HepG2 (cell line): ENCODE measurements around the gene DHX8. TPM values are rescaled to one million over a fixed set of nuclear protein-coding genes. Genes with fewer than 3 reads are reported as not detected.

Experiments used
- FOXJ3 ChIP-seq: sonication (generic); formaldehyde crosslinking; IDR thresholded peaks from 2 replicates; pipeline ENCODE4 v1.4.0; 2020; ENCODE audit warnings: missing genetic modification reagents, mild to moderate bottlenecking, borderline replicate concordance
- GABPA ChIP-seq, 2 experiments: IDR thresholded peaks; 2 replicates each; pipeline ENCODE4 v1.6.1; 2011 to 2016; ENCODE audit warnings: low read depth in 2 of 2, low read length in 1 of 2, missing biosample characterization in 1 of 2, missing genetic modification characterization in 1 of 2
- NR3C1 ChIP-seq: sonication (generic); formaldehyde crosslinking; IDR thresholded peaks from 2 replicates; pipeline ENCODE4 v1.4.0; 2020; ENCODE audit warnings: missing genetic modification reagents
- ZNF329 ChIP-seq: sonication (generic); formaldehyde crosslinking; IDR thresholded peaks from 2 replicates; pipeline ENCODE4 v1.9.0; 2021; ENCODE audit warnings: low read depth, mild to moderate bottlenecking, missing genetic modification reagents
- ZNF614 ChIP-seq: IDR thresholded peaks from 2 replicates; pipeline ENCODE4 v1.6.1; 2018; ENCODE audit warnings: missing biosample characterization, missing genetic modification reagents, inconsistent platforms, borderline replicate concordance
- polyA plus RNA-seq, 8 experiments: library from polyadenylated mRNA; depleted of rRNA in 3 of 8; stranded (reverse) in 7 of 8; unstranded in 1 of 8; fragments of >200 nt; fragmentation: Illumina TruSeq in 4 of 8; extraction: Trizol in 4 of 8; gene quantifications; 2 replicates each; pipeline versions ENCODE4 v1.2.1 to v1.2.3, GENCODE V29; 2011 to 2016; ENCODE audit warnings: low read depth in 4 of 8, missing spikeins in 1 of 8, mixed read lengths in 1 of 8; ENCODE audit not compliant: insufficient read depth in 1 of 8
- total RNA-seq, 5 experiments: library from RNA; depleted of rRNA; stranded (reverse); fragments of >200 nt; fragmentation: Illumina TruSeq; extraction: Trizol; gene quantifications; 2 replicates each; pipeline ENCODE4 v1.2.3, GENCODE V29; 2016; ENCODE audit warnings: low read depth in 1 of 5
- TF ChIP-seq, protein P1 (sequence below): sonication (generic); formaldehyde crosslinking; IDR thresholded peaks from 2 replicates; pipeline ENCODE4 v1.4.0; 2020; ENCODE audit warnings: mild to moderate bottlenecking, missing genetic modification reagents, borderline replicate concordance
- TF ChIP-seq, protein P2 (sequence below): sonication (generic); formaldehyde crosslinking; IDR thresholded peaks from 2 replicates; pipeline ENCODE4 v1.8.1; 2023; ENCODE audit warnings: mild to moderate bottlenecking, inconsistent platforms, moderate library complexity, missing genetic modification reagents, borderline replicate concordance
- TF ChIP-seq, protein P3 (sequence below): sonication (generic); formaldehyde crosslinking; IDR thresholded peaks from 2 replicates; pipeline ENCODE4 v1.4.0; 2020; ENCODE audit warnings: mild to moderate bottlenecking, missing genetic modification reagents

DHX8 gene
- total and polyA plus RNA-seq, 2 of the 13 experiments (the other 11 are each of a cell fraction or from before 2014, with no cell fraction given): 24.8 to 48.9 TPM

DNA sequence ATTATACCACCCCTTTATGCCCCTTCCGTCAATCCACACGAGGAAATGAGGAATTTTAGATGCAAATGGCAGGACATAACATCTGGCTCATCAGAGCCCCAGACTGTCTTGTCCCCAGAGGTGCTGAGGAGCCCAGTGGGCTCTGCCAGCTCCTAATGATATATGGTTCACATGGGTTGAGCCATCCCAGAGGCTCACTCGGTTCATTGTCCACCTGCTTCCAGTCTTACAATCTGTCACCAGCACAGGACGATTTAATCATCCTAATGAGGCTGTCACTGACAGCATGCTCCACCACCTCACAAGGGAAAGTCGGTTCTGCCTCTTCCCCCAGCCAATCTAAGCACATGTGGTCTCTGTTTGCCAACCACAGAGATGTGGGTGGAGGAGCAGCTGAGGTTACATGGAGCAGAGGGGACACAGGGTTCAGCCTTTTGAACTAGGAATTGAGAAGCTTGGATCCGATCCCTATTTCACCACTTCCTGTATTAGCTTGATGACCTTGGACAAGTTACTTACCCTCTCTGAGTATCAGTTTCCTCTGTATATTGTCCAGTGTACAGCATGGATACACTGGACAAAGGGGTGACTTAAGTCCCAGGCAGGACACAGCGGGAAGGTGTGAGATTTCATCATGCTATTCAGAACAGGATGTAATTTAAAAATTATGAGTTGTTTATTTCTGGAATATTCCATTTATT lies 27.0 kb upstream of the DHX8 start (continued):
- TF ChIP-seq ZNF329 (CRISPR knock-in tag) (no peak), GABPA (IDR thresholded peaks at IDR 0.05; ENCODE audit: low read depth, low read length) (no peak), GABPA (CRISPR knock-in tag; IDR thresholded peaks at IDR 0.05; ENCODE audit: low read depth) (peak; percentile 87), FOXJ3 (peak; percentile 97), ZNF614 (CRISPR knock-in tag) (peak; percentile 99), NR3C1 (CRISPR knock-in tag) (no peak)
- TF ChIP-seq, protein P1, sequence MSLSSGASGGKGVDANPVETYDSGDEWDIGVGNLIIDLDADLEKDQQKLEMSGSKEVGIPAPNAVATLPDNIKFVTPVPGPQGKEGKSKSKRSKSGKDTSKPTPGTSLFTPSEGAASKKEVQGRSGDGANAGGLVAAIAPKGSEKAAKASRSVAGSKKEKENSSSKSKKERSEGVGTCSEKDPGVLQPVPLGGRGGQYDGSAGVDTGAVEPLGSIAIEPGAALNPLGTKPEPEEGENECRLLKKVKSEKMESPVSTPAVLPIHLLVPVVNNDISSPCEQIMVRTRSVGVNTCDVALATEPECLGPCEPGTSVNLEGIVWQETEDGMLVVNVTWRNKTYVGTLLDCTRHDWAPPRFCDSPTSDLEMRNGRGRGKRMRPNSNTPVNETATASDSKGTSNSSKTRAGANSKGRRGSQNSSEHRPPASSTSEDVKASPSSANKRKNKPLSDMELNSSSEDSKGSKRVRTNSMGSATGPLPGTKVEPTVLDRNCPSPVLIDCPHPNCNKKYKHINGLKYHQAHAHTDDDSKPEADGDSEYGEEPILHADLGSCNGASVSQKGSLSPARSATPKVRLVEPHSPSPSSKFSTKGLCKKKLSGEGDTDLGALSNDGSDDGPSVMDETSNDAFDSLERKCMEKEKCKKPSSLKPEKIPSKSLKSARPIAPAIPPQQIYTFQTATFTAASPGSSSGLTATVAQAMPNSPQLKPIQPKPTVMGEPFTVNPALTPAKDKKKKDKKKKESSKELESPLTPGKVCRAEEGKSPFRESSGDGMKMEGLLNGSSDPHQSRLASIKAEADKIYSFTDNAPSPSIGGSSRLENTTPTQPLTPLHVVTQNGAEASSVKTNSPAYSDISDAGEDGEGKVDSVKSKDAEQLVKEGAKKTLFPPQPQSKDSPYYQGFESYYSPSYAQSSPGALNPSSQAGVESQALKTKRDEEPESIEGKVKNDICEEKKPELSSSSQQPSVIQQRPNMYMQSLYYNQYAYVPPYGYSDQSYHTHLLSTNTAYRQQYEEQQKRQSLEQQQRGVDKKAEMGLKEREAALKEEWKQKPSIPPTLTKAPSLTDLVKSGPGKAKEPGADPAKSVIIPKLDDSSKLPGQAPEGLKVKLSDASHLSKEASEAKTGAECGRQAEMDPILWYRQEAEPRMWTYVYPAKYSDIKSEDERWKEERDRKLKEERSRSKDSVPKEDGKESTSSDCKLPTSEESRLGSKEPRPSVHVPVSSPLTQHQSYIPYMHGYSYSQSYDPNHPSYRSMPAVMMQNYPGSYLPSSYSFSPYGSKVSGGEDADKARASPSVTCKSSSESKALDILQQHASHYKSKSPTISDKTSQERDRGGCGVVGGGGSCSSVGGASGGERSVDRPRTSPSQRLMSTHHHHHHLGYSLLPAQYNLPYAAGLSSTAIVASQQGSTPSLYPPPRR (CRISPR knock-in tag): peak; percentile 99
- TF ChIP-seq, protein P2, sequence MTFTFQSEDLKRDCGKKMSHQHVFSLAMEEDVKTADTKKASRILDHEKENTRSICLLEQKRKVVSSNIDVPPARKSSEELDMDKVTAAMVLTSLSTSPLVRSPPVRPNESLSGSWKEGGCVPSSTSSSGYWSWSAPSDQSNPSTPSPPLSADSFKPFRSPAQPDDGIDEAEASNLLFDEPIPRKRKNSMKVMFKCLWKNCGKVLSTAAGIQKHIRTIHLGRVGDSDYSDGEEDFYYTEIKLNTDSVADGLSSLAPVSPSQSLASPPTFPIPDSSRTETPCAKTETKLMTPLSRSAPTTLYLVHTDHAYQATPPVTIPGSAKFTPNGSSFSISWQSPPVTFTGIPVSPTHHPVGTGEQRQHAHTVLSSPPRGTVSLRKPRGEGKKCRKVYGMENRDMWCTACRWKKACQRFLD (CRISPR knock-in tag): no peak
- TF ChIP-seq, protein P3, sequence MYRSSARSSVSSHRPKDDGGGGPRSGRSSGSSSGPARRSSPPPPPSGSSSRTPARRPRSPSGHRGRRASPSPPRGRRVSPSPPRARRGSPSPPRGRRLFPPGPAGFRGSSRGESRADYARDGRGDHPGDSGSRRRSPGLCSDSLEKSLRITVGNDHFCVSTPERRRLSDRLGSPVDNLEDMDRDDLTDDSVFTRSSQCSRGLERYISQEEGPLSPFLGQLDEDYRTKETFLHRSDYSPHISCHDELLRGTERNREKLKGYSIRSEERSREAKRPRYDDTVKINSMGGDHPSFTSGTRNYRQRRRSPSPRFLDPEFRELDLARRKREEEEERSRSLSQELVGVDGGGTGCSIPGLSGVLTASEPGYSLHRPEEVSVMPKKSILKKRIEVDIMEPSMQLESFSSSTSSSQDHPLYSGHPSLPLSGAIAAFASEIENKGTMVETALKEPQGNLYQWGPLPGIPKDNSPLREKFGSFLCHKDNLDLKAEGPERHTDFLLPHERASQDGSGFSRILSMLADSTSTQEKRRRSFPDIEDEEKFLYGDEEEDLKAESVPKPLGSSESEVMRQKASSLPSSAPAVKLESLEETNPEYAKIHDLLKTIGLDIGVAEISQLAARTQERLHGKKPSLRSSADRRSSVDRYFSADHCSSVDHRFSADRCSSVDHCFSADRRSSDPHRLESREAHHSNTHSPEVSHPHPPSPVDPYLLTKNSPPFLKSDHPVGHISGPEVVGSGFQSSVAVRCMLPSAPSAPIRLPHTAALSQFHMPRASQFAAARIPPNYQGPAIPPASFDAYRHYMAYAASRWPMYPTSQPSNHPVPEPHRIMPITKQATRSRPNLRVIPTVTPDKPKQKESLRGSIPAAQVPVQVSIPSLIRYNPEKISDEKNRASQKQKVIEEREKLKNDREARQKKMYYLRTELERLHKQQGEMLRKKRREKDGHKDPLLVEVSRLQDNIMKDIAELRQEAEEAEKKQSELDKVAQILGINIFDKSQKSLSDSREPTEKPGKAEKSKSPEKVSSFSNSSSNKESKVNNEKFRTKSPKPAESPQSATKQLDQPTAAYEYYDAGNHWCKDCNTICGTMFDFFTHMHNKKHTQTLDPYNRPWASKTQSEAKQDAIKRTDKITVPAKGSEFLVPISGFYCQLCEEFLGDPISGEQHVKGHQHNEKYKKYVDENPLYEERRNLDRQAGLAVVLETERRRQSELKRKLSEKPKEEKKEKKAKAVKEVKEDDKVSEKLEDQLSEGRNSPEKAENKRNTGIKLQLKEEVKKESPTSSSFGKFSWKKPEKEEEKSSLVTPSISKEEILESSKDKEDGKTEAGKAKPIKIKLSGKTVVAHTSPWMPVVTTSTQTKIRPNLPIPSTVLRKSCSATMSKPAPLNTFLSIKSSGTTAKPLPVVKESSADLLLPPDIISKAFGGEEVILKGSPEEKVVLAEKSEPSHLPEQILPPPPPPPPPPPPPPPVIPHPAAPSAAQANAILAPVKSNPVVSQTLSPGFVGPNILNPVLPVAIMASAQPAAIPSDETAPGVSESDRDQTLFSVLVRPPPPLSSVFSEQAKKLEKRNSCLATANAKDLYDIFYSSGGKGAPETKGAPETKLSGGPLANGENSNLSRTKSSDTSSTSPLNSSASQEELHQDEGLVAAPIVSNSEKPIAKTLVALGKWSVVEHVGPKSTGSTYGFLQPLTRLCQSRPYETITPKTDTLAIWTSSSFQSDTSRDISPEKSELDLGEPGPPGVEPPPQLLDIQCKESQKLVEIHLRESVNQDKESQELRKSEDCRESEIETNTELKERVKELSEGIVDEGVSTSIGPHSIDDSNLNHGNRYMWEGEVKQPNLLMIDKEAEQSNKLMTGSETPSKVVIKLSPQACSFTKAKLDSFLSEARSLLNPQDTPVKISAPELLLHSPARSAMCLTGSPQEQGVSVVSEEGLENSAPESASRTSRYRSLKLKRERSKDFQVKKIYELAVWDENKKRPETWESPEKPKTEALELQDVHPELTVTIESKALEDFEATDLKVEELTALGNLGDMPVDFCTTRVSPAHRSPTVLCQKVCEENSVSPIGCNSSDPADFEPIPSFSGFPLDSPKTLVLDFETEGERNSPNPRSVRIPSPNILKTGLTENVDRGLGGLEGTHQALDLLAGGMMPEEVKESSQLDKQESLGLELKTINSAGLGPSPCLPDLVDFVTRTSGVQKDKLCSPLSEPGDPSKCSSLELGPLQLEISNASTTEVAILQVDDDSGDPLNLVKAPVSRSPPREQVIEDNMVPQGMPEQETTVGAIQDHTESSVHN (CRISPR knock-in tag): no peak
